GM19099 (cell line): ENCODE measurements around the gene SORL1-AS1.

Experiments
- POLR2A ChIP-seq: IDR thresholded peaks from 3 replicates; pipeline ENCODE4 v1.6.1; 2011; ENCODE audit warnings: low read depth; ENCODE audit not compliant: insufficient read length; ENCODE audit errors: extremely low read depth

Gene SORL1-AS1

DNA sequence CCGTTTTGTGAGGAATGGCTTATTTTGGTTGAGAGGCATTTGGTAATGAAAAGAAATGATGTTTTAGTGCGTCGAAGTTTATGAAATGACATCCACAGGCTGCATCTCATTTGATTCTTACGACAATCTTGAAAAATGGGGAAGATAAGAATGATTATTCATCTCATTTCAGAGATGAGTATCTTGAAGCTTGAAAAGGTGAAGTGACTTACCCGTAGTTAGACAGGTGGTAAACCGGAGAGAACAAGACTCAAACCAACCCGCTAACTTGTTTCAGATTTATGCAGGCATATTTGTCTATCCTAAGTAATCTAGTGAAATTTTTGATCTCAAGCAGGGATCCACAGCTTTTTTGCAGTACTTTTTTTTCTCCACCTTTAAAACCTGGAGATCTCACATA is 9.1 kb upstream of the SORL1-AS1 start:
- TF ChIP-seq POLR2A, result no peak

DNA sequence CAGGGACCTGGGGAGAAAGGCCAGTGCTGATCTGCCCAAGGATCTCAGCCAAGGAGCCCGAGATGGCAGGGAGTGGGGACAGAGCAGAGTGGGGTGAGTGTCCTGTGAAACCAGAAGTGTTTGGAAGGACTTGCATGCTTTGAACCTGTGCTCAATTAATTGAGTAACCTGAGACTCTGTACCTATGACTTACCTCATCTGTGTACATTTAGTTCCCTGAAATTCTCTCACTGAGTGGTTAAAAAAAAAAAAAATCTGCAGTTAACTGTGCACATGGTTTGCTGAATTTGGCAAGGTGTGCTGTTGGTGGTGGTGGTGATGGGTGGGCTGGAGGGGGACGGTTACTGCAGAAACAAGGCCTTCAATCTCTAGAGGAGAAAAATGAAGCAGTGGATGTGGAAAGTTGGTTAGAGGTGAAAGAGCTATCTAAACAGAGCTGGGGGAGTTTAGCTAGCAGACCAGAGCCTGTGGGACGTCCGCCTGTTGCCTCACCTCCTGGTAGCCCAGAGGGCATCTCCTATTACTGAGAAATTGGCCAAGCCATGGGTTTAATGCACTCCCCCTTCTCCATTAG is 8.3 kb upstream of the SORL1-AS1 start:
- TF ChIP-seq POLR2A, result no peak

DNA sequence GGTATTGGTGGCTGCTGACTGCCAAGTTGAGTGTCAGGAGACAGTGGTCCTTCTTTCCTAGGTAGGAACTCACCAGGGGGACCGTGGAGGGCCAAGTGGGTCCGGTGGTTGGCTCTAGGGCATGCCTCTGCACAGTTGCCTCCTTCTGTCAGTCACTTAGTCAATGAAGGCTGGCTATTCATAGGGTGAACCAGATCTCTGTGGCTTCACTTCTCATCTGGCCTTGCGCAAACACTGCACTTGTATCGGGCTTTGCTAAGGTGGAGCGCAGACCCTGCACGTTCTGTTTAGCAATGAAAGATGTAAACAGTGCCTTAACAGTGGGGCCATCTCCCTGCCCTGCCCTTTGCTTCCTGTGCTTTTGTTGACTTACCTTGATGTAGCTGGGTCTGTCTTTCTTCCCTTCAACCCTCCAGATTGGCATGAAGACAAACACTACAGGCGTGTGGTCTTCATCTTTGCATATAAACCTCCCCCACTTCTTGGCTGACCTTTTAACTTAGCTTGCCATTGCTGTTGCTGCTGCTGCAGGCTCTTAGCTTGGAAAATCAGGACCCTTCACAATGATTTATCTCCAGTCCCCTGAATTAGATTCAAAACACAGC is 6.7 kb upstream of the SORL1-AS1 start:
- TF ChIP-seq POLR2A, result no peak

DNA sequence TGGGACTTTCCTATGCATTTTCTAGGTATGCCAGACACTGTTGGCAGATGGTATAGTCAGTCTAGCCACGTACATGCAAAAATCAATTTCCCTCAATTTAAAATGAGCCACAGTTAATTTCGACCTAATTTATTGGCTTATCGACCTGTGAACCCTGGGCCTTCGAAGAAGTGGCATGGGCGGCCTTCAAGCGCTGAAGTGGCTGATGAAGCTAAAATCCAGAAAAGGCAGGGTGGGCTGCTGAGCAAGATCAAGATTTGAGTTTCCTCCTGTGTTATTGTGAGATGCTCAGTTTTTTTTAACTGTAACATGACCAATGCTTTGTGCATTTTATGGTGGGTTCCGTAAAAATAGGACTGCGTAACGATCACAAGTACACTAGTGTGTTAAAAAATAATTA is 5.8 kb upstream of the SORL1-AS1 start:
- TF ChIP-seq POLR2A, result no peak

DNA sequence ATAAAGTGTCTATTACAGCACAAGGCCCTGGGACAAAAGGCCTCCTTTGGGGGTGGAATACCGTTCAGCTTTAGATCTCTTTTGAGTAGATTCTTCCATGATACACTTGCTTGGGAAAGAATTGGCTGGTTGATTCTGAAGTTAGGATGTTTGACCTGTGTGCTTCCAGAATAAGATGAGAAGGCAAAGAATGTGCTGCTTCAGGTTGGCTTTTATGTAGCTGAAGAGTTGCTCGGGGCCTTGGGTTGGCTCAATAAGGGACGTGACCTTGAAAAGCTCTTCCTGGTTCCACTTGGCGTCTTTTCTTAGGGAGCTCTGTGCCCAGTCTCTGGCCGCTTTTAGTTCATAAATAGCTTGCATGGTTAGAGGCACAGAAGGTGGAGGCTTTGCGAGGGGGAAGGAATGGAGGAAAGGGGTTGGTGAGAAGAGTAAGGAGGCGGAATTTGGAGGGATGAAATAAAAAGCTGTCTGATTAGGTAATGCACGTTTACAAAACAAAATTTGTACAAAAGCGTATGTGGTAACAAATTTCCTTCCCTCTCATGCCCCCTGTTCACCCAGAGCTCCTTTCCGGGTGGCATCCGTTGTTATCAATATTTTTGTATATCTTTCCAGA is 4.2 kb upstream of the SORL1-AS1 start:
- TF ChIP-seq POLR2A, result no peak

DNA sequence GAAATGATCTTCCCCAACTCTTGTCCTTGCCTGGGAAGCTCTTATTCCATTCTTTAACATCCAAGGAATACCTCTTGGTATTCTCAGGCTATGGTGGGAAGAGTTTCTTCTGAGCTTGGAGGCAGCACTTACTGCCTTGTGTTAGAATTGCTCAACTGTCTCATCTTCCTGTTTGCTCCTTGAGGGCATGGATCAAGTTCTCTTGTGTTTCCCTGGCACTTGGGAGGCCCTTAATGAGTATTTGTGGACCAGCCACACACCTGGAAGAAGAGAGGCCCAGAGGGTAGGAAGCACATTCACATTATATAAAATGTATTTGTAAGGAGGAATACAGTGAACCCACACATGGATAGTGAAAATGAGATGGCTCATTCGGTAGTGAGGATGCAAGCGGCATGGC is 3.4 kb upstream of the SORL1-AS1 start:
- TF ChIP-seq POLR2A, result no peak

DNA sequence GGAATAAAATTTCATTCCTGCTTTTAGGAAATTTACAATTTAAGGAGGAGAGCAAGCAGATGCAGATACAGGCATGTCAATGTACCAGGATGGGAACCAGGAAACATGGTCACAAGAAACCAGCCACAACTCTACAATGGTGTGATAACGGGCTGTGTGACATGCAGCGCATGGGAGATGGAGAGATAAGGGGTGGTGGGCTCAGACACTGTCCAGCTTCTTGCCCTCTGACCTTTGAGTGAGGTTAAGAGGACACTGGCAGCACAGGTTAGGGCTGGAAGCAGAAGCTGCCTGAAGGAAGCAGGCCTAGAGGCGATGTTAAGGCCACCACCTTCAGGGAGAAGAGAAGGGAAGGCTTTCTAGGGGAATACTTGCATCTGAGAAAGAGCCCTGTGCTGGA is 2.3 kb upstream of the SORL1-AS1 start:
- TF ChIP-seq POLR2A, result no peak

DNA sequence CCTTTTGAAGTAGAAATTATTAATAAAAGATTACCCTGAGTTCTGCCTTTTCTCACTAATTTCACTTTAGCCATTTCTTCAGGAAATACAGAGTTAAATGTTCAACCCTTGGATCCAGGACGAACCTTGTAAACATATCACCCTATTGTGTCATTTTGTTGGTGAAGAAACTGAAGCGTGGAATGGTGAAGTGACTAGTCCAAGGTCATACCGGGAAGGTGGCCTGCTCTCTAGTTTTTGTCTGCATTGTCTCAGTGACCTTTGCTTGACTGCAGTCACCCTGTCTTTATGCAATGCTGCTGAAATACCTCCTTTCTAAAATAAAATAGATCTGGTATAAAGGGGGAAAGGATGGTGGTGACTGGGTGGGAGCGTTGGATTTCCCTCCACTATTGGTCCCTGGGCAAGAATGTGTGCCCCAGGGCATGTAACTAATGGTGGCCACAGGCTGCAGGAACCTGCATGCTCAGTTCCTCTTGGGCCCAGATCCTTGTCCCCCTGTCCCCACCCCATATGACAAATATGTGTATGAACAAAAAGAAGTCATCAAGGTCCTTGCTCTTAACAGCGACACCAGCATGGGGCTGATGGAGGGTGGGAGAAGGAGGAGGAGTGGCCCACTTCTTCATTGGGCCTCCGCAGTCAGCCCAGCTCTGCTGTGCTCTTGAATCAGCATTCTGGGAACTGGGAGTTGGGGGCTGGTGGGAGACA is 977 bp upstream of the SORL1-AS1 start:
- peak; percentile 59 for TF ChIP-seq POLR2A

DNA sequence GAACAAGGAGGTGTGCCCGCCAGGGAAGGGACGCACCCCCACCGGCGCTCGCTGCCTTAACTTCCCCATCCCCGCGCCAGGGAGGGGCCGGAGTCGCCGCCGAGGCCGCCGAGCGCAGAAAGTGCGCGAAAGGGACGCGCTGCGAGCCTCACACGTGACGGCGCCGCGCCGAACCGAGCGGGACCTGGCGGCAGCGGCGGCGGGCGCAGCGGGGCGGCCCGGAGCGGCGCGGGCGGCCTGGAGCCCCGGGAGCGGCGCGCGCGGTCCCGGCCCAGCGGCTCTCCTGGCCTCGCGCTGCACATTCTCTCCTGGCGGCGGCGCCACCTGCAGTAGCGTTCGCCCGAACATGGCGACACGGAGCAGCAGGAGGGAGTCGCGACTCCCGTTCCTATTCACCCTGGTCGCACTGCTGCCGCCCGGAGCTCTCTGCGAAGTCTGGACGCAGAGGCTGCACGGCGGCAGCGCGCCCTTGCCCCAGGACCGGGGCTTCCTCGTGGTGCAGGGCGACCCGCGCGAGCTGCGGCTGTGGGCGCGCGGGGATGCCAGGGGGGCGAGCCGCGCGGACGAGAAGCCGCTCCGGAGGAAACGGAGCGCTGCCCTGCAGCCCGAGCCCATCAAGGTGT is 670 bp downstream of the SORL1-AS1 start, which contains the start of gene SORL1:
SORL1 (plus strand) TSS at position 329 of the 623 bp plus-strand sequence; CDS start at position 347, 18 bp downstream.
- TF ChIP-seq POLR2A, result peak; percentile 71

DNA sequence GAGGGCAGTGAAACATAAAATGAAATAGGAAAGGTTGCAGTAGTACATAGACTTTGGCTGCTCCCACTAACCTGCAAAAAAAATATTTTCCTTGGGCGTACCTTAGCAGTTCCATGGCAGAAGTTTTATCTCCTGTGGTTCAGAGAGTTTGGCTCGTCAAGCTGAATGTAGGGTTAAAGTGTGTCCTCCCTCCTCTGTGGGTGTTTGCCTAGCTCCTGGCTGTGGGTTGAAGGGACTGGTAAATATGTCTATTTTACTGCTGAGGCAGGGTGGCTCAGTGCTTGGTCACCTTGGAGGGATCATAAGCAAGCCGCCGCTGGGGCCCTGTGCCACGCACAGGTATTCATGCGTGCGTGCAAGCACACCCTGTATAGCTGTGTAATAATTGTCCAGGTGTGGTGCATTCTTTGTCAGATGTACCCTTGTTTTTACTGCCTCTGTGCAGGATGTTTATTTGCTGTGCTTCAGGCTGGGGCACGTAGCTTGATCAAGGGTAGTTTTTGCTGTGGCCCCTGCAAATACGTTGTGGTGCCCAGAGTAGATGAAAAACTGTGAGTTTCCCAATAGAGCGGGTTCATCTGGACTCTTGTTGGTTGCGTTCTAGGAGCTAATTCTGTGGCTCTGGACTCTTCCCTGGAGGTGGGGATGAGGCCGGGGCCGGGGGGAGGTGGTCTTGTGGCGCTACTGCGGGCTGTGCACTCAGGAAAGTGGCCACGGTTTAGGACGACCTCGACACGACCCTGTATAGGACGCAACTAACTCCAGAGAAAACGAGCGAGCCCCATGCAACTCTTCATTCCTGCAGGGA is 1.4 kb downstream of the SORL1-AS1 start:
- no peak for TF ChIP-seq POLR2A

DNA sequence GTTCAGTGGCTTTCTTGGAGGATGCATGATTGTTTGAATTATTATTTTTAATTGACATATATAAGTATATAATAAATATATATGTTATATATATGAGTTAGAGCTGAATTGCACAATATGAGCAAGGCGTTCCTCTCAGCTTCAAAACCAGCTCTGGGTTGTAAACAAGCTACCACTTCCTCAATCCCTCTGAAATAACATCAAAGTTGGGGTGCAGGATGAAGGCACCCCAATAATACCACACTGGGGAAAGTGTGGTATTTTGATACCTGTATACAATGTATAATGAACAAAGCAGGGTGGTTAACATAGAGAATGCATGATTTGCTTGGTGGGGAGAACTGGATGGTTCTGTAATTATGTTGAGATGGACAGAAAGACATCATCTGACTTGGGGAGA is 2.4 kb downstream of the SORL1-AS1 start:
- no peak for TF ChIP-seq POLR2A

DNA sequence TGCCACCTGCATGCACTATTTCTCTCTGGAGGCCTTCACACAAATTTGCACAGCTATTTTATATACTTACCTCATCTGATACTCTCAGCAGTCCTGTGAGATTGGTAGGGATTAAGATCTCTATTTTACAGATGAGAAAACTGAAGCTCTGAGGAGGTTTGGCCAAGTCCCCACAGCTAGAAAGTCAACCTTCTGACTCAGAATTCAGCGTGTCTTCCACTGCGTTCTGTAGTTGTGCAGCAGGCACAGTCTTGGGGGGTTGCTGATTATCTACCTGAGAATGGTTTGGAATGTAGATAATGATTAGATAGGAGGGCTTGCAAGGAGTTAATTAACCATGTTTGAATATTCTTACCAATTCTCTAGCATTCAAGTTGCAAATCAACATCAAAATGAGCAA is 3.1 kb downstream of the SORL1-AS1 start:
- TF ChIP-seq POLR2A, result no peak

DNA sequence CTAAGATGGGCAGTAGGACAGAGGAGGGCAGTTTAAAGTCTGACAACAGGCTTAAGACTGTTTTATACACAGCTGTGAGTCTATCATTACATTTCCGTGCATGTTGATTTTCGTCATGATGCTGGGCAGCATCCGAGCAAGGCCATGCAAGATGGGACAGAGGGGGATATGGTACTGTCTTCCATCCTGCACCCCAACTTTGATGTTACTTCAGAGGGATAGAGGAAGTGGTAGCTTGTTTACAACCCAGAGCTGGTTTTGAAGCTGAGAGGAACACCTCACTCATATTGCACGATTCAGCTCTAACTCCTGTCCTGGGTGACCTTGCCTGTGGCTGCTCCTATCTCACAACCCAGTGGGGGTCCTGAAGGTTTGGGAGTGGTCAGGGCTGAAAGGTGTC is 3.6 kb downstream of the SORL1-AS1 start:
- TF ChIP-seq POLR2A, result no peak

DNA sequence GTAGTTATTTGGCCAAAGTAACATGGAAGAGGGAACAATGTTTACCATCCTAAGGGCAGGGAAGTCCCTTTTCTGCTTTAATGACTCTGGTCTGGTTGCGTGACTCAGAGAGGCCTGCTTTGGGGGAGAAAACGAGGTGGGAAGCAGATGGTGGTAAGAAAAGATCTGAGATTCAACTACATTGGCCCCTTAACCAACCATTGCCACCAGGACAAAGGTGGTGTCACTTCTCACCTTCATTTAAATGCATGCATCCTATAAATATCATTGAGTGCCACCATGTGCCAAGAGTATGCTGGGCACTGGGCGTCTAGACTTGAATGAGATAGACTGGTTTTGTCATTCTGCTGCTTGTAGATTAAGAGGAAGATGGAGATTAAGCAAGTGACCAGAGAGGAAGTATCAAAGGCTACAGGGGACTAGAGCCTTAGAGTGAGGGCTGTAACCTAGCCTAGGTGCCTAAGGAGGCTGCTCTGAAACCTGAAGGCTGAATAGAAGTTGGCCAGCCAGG is 4.3 kb downstream of the SORL1-AS1 start:
- TF ChIP-seq POLR2A, result no peak
